ENCODE results near the gene TEX2. TPM values are rescaled to one million over a fixed set of nuclear protein-coding genes. Genes with fewer than 3 reads are reported as not detected.

The TEX2 gene
- total and polyA plus RNA-seq, 2 of the 13 experiments (the other 11 are each of a cell fraction or from before 2014, with no cell fraction given): 21.4 to 37.7 TPM

- H3K4me2 ChIP-seq (ENCODE audit: low read depth, low read length): peak overlapping the region; percentile 92
- no peak overlapping the region for H2AFZ ChIP-seq (ENCODE audit: low read length)
- peak overlapping the region; percentile 81 for H3K27ac ChIP-seq (ENCODE audit: extremely low read length, insufficient read depth, low read length)
- intact Hi-C loops (cut with micrococcal nuclease; ENCODE audit: unreplicated experiment) (loop anchor here (1.0 kb wide), 1 partner anchor 47 kb away; no protein-coding TSS in a partner anchor), in situ Hi-C loops (cut with HindIII; ENCODE audit: extremely low pct_ligation_motif_present, low pct_unique_long_range_greater_than_20kb) (no loop called here)
- H3K79me2 ChIP-seq (ENCODE audit: insufficient read depth, low read length): peaks cover 41% of the 10 kb centered on the region
- DNase-seq (ENCODE audit: low spot score) (no peak), FAIRE-seq (no peak), ATAC-seq (no peak; the same call in 1 of the 3 replicates)
- H3K36me3 ChIP-seq (replicated peaks in 1 of 2; ENCODE audit: control insufficient read depth in 1 of 2, insufficient read depth in 2 of 2, low read length in 2 of 2): no peaks in the 10 kb centered on the region
- peak overlapping the region; percentile 79 to 96 (median 89) for H3K4me3 ChIP-seq (replicated peaks in 1 of 3; ENCODE audit: insufficient read depth in 1 of 3, low read depth in 2 of 3, low read length in 3 of 3)
- H3K9me3 ChIP-seq (ENCODE audit: low read length): no peaks in the 10 kb centered on the region
- CTCF ChIA-PET (ENCODE audit: low intra/inter-chr PET ratio, low total read pairs): no interaction called here
- BruUV-seq (replicated peaks): no TSS peak
- peak overlapping the region; percentile 89 for H3K9ac ChIP-seq (ENCODE audit: insufficient read depth, low read depth, low read length)
- H3K4me1 ChIP-seq (ENCODE audit: insufficient read depth, low read length): peaks cover 79% of the 10 kb centered on the region
- no peaks in the 10 kb centered on the region; a peak in 1 of 5 replicates for H3K27me3 ChIP-seq (ENCODE audit: control insufficient read depth in 1 of 2, insufficient read depth in 2 of 2, low read length in 2 of 2)
- H4K20me1 ChIP-seq (ENCODE audit: insufficient read depth, low read length): peaks cover 16% of the 10 kb centered on the region; the same call in 1 of the 2 replicates
- POLR2A ChIA-PET: interaction anchor here (0.7 to 10.7 kb wide), 8 partner anchors 9 to 88 kb away, joined by 3 to 138 read pairs (median 17); no protein-coding TSS in a partner anchor
- 0% methylated on average over 8 of the region's 31 CpGs for WGBS (ENCODE audit: low lambda C conversion rate)
- TF ChIP-seq IRX3 (CRISPR knock-in tag; IDR thresholded peaks at IDR 0.05; ENCODE audit: borderline replicate concordance, low read depth) (0 out of 2 replicates have a peak, but pooled peaks have one; percentile 52), NCOA1 (CRISPR knock-in tag; IDR thresholded peaks at IDR 0.05) (0 out of 2 replicates have a peak, but pooled peaks have one; percentile 43), ZSCAN29 (CRISPR knock-in tag; conservative IDR thresholded peaks at IDR 0.05) (peak; percentile 89; the same call in 1 of the 2 replicates), ZNF143 (CRISPR knock-in tag; IDR thresholded peaks at IDR 0.05) (0 out of 2 replicates have a peak, but pooled peaks have one; percentile 41), ZNF746 (CRISPR knock-in tag; IDR thresholded peaks at IDR 0.05) (0 out of 2 replicates have a peak, but pooled peaks have one; percentile 21), ATF5 (CRISPR knock-in tag; IDR thresholded peaks at IDR 0.05; ENCODE audit: low read depth) (0 out of 2 replicates have a peak, but pooled peaks have one; percentile 11), ESRRA (CRISPR knock-in tag; IDR thresholded peaks at IDR 0.05; ENCODE audit: low read depth) (peak; percentile 32; the same call in 1 of the 2 replicates), CREB3 (CRISPR knock-in tag; IDR thresholded peaks at IDR 0.05) (0 out of 2 replicates have a peak, but pooled peaks have one; percentile 75), NFKB2 (CRISPR knock-in tag; IDR thresholded peaks at IDR 0.05; ENCODE audit: borderline replicate concordance) (no peak), TOE1 (CRISPR knock-in tag; IDR thresholded peaks at IDR 0.05) (no peak), KDM5B (CRISPR knock-in tag; IDR thresholded peaks at IDR 0.05; ENCODE audit: borderline replicate concordance) (peak; percentile 19; the same call in 1 of the 2 replicates), ZNF678 (CRISPR knock-in tag; IDR thresholded peaks at IDR 0.05) (0 out of 2 replicates have a peak, but pooled peaks have one; percentile 40), CBFB (CRISPR knock-in tag; IDR thresholded peaks at IDR 0.05) (no peak)
- TF ChIP-seq, protein P1, sequence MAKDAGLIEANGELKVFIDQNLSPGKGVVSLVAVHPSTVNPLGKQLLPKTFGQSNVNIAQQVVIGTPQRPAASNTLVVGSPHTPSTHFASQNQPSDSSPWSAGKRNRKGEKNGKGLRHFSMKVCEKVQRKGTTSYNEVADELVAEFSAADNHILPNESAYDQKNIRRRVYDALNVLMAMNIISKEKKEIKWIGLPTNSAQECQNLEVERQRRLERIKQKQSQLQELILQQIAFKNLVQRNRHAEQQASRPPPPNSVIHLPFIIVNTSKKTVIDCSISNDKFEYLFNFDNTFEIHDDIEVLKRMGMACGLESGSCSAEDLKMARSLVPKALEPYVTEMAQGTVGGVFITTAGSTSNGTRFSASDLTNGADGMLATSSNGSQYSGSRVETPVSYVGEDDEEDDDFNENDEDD (CRISPR knock-in tag; IDR thresholded peaks at IDR 0.05; ENCODE audit: borderline replicate concordance): no peak
- TF ChIP-seq, protein P2, sequence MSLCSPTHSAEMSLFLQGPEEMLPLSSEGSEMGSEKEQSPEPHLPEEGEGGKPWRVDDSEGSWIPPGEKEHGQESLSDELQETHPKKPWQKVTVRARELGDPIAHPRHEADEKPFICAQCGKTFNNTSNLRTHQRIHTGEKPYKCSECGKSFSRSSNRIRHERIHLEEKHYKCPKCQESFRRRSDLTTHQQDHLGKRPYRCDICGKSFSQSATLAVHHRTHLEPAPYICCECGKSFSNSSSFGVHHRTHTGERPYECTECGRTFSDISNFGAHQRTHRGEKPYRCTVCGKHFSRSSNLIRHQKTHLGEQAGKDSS (CRISPR knock-in tag; IDR thresholded peaks at IDR 0.05; ENCODE audit: borderline replicate concordance, low read depth): no peak
- TF ChIP-seq, protein P3, sequence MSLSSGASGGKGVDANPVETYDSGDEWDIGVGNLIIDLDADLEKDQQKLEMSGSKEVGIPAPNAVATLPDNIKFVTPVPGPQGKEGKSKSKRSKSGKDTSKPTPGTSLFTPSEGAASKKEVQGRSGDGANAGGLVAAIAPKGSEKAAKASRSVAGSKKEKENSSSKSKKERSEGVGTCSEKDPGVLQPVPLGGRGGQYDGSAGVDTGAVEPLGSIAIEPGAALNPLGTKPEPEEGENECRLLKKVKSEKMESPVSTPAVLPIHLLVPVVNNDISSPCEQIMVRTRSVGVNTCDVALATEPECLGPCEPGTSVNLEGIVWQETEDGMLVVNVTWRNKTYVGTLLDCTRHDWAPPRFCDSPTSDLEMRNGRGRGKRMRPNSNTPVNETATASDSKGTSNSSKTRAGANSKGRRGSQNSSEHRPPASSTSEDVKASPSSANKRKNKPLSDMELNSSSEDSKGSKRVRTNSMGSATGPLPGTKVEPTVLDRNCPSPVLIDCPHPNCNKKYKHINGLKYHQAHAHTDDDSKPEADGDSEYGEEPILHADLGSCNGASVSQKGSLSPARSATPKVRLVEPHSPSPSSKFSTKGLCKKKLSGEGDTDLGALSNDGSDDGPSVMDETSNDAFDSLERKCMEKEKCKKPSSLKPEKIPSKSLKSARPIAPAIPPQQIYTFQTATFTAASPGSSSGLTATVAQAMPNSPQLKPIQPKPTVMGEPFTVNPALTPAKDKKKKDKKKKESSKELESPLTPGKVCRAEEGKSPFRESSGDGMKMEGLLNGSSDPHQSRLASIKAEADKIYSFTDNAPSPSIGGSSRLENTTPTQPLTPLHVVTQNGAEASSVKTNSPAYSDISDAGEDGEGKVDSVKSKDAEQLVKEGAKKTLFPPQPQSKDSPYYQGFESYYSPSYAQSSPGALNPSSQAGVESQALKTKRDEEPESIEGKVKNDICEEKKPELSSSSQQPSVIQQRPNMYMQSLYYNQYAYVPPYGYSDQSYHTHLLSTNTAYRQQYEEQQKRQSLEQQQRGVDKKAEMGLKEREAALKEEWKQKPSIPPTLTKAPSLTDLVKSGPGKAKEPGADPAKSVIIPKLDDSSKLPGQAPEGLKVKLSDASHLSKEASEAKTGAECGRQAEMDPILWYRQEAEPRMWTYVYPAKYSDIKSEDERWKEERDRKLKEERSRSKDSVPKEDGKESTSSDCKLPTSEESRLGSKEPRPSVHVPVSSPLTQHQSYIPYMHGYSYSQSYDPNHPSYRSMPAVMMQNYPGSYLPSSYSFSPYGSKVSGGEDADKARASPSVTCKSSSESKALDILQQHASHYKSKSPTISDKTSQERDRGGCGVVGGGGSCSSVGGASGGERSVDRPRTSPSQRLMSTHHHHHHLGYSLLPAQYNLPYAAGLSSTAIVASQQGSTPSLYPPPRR (CRISPR knock-in tag; IDR thresholded peaks at IDR 0.05; ENCODE audit: borderline replicate concordance): no peak
These were observed 133.6 kb downstream of the TEX2 start for GRCh38 chr17:64129515-64129764.

Data from HepG2 (cell line).